ENCODE measurements around the gene NCOA7. TPM values are rescaled to one million over a fixed set of nuclear protein-coding genes. Genes with fewer than 3 reads are reported as not detected.

NCOA7 gene
- total RNA-seq, 1 donor from 2014 or later = 11.2 TPM

DNA sequence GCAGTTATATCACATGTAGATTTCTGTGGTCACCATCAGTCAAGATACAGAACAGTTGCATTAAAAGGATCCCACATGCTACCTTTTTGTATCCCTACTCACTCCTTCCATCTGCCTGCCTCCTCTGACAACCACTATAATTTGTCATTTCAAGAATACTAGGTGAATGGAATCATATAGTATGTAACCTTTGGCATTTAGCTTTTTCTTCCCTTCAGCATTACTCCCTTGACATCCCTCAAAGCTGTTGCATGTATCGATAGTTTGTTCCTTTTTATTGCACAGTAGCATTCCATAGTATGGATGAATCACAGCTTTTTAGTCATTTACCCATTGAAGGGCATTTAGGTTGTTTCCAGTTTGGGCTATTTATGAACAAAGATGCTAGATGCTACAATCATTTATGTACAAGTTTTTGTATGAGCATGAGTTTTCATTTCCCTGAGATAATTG lies 26.1 kb downstream of the NCOA7 start:
- DNase-seq (ENCODE audit: low read depth, low spot score) = no peak
- no peaks in the 10 kb centered on the region for H3K9me3 Mint-ChIP-seq
- TF ChIP-seq, protein P1, sequence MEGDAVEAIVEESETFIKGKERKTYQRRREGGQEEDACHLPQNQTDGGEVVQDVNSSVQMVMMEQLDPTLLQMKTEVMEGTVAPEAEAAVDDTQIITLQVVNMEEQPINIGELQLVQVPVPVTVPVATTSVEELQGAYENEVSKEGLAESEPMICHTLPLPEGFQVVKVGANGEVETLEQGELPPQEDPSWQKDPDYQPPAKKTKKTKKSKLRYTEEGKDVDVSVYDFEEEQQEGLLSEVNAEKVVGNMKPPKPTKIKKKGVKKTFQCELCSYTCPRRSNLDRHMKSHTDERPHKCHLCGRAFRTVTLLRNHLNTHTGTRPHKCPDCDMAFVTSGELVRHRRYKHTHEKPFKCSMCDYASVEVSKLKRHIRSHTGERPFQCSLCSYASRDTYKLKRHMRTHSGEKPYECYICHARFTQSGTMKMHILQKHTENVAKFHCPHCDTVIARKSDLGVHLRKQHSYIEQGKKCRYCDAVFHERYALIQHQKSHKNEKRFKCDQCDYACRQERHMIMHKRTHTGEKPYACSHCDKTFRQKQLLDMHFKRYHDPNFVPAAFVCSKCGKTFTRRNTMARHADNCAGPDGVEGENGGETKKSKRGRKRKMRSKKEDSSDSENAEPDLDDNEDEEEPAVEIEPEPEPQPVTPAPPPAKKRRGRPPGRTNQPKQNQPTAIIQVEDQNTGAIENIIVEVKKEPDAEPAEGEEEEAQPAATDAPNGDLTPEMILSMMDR (conservative IDR thresholded peaks at IDR 0.05) = no peak
- H3K36me3 Mint-ChIP-seq (ENCODE audit: low read depth) = peaks cover 3% of the 10 kb centered on the region
- H3K27me3 Mint-ChIP-seq (ENCODE audit: low read depth) = no peaks in the 10 kb centered on the region
- H3K27ac Mint-ChIP-seq (ENCODE audit: unreplicated experiment) = no peak overlapping the region
- peaks cover 7% of the 10 kb centered on the region for H3K4me1 Mint-ChIP-seq
- H3K4me3 Mint-ChIP-seq = no peak overlapping the region

DNA sequence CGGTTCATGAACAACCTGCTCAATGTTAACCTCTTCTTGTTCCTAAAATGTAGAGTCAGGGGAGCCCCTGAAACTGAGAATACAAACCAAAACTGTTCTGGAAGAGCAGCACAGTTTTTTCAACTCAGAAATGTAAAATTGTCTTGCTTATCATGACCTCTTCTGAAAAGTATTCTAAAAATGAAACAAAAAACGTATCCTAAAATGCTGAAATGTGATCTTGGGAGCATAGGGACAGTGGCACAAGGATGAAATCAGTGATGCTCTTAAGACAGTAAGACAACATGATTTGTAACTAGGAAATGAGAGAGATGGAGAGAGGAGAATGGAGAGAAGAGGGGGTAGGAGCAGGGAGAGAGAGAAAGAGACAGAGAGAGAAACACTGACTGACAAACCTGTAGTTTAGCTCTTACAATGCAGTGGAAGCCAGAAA lies 27.5 kb downstream of the NCOA7 start:
- peaks cover 7% of the 10 kb centered on the region for H3K4me1 Mint-ChIP-seq
- DNase-seq (ENCODE audit: low read depth, low spot score) = no peak
- TF ChIP-seq, protein P1 (conservative IDR thresholded peaks at IDR 0.05) = no peak
- H3K36me3 Mint-ChIP-seq (ENCODE audit: low read depth) = peaks cover 3% of the 10 kb centered on the region
- no peaks in the 10 kb centered on the region for H3K9me3 Mint-ChIP-seq
- H3K4me3 Mint-ChIP-seq = no peak overlapping the region
- no peak overlapping the region for H3K27ac Mint-ChIP-seq (ENCODE audit: unreplicated experiment)
- H3K27me3 Mint-ChIP-seq (ENCODE audit: low read depth) = no peaks in the 10 kb centered on the region

DNA sequence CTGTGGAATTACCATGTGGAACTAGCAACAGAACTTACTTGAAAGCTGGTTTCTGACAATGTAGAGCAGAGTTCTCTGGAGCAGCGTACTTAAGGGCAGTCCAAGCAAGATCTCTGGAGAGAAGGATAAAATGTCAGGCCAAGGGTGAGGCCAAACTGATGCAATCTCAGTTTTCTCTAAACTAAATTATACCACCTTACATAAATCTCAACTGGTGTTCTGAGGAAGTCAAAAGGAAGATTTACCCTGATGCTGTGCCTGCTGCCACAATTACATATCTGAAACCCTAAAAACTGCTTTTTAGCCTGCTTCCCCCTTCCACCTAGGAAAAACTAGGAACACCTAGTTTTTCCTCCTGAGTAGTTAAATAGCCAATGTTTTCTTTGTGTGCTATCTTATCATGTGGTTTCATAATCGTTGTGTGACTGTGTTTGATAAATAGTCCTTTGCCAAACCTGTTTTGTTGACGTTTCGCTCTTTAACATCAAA lies 28.1 kb downstream of the NCOA7 start:
- TF ChIP-seq, protein P1 (conservative IDR thresholded peaks at IDR 0.05) = no peak
- H3K9me3 Mint-ChIP-seq = no peaks in the 10 kb centered on the region
- H3K36me3 Mint-ChIP-seq (ENCODE audit: low read depth) = peaks cover 3% of the 10 kb centered on the region
- H3K4me1 Mint-ChIP-seq = peaks cover 7% of the 10 kb centered on the region
- no peak for DNase-seq (ENCODE audit: low read depth, low spot score)
- no peak overlapping the region for H3K27ac Mint-ChIP-seq (ENCODE audit: unreplicated experiment)
- no peak overlapping the region for H3K4me3 Mint-ChIP-seq
- H3K27me3 Mint-ChIP-seq (ENCODE audit: low read depth) = no peaks in the 10 kb centered on the region

DNA sequence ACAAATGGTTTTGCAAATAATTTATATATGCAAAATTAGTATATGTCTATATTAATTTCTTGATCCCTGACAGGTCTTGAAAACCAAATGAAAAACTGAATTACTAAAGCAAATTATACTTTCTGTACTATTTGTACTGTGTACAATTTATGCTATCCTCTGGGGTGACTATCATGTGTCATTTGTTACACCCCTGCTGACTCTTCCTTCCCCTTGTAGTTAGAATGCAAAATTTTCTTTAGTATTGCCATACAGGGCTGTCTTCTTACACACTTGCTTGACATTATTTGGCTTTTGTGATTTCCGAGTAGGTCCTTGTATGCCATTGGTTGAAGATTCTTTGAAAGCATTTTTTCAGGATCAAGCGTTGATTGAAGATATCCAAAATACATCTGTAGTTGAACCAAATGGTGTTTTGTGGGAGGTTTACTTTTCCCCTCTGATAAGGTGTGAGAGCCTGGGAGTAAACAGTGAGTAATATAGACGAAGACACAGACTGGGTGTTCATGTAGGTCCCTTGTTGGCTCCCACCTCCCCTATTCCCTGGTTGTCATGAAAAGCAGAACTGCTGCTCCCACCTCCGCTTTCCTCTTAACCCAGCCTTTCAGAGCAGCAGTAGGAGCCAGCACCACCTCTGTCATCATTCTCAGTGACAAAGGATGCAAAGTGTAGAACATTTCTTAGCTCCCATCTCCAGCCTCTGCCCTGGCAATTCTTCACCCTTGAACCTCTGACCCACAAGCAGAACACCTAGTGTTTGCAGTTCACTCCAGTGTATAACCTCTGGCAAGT lies 29.0 kb downstream of the NCOA7 start:
- Mint-ChIP-seq H3K27ac (ENCODE audit: unreplicated experiment) (no peak overlapping the region), H3K27me3 (ENCODE audit: low read depth) (no peaks in the 10 kb centered on the region), H3K36me3 (ENCODE audit: low read depth) (peaks cover 3% of the 10 kb centered on the region), H3K4me1 (peaks cover 3% of the 10 kb centered on the region), H3K9me3 (no peaks in the 10 kb centered on the region), H3K4me3 (no peak overlapping the region)
- TF ChIP-seq, protein P1 (conservative IDR thresholded peaks at IDR 0.05) = no peak
- no peak for DNase-seq (ENCODE audit: low read depth, low spot score)

DNA sequence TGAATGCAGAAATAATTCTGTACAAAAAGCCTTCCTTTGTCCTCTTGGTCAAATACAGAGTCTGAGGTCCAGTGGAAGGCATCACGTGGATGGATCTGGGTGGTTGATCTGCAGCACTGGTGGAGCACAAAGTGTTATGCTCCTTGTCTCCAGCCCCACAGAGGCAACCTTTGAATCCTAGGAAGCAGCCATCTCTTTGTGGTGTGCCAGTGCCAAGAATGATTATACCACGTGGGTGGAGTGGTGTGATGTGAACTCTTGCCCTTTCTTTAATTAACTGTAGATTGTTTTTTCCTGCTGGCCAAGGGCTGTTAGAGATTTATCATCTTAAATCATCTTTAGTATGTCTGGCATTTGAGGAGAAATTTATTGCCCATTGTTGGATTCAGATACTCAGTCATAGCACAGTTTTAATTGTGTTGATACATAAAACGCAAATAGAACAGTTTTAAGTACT lies 31.1 kb downstream of the NCOA7 start:
- DNase-seq (ENCODE audit: low read depth, low spot score) = no peak
- peaks cover 3% of the 10 kb centered on the region for H3K36me3 Mint-ChIP-seq (ENCODE audit: low read depth)
- TF ChIP-seq, protein P1 (conservative IDR thresholded peaks at IDR 0.05) = no peak
- H3K27ac Mint-ChIP-seq (ENCODE audit: unreplicated experiment) = no peak overlapping the region
- no peaks in the 10 kb centered on the region for H3K27me3 Mint-ChIP-seq (ENCODE audit: low read depth)
- H3K4me3 Mint-ChIP-seq = no peak overlapping the region
- no peaks in the 10 kb centered on the region for H3K4me1 Mint-ChIP-seq
- H3K9me3 Mint-ChIP-seq = no peaks in the 10 kb centered on the region
